Mucosa of rectum (tissue), 2 donors: ENCODE measurements around the gene ZNF503.

Experiments
- H3K27ac ChIP-seq, 2 donors: one replicate each; pipeline ENCODE4 v1.7.0; 2013; ENCODE audit warnings: inconsistent platforms in 2 of 2, low read depth in 2 of 2, low read length in 2 of 2
- H3K27me3 ChIP-seq, 2 donors: one replicate each; pipeline ENCODE4 v1.7.0; 2013; ENCODE audit warnings: low read length in 2 of 2; ENCODE audit not compliant: control insufficient read depth in 2 of 2, insufficient read depth in 2 of 2
- H3K36me3 ChIP-seq, 2 donors: one replicate each; pipeline ENCODE4 v1.7.0; 2013; ENCODE audit warnings: low read length in 2 of 2; ENCODE audit not compliant: control insufficient read depth in 2 of 2, insufficient read depth in 2 of 2
- H3K4me1 ChIP-seq, 2 donors: one replicate each; pipeline ENCODE4 v1.7.0; 2013; ENCODE audit warnings: low read length in 2 of 2, mild to moderate bottlenecking in 1 of 2; ENCODE audit not compliant: control insufficient read depth in 2 of 2, insufficient read depth in 2 of 2
- H3K4me3 ChIP-seq, 2 donors: one replicate each; pipeline ENCODE4 v1.7.0; 2013; ENCODE audit warnings: low read length in 2 of 2
- H3K9ac ChIP-seq, 2 donors: one replicate each; pipeline ENCODE4 v1.7.0; 2013; ENCODE audit warnings: low read length in 2 of 2, low read depth in 1 of 2, mild to moderate bottlenecking in 1 of 2
- H3K9me3 ChIP-seq, 2 donors: one replicate each; pipeline ENCODE4 v1.7.0; 2013; ENCODE audit warnings: low read length in 2 of 2; ENCODE audit not compliant: control insufficient read depth in 2 of 2
- donor health status: healthy.
- donor health status: Normal muscosa, but diverticular disease.

Gene ZNF503

DNA sequence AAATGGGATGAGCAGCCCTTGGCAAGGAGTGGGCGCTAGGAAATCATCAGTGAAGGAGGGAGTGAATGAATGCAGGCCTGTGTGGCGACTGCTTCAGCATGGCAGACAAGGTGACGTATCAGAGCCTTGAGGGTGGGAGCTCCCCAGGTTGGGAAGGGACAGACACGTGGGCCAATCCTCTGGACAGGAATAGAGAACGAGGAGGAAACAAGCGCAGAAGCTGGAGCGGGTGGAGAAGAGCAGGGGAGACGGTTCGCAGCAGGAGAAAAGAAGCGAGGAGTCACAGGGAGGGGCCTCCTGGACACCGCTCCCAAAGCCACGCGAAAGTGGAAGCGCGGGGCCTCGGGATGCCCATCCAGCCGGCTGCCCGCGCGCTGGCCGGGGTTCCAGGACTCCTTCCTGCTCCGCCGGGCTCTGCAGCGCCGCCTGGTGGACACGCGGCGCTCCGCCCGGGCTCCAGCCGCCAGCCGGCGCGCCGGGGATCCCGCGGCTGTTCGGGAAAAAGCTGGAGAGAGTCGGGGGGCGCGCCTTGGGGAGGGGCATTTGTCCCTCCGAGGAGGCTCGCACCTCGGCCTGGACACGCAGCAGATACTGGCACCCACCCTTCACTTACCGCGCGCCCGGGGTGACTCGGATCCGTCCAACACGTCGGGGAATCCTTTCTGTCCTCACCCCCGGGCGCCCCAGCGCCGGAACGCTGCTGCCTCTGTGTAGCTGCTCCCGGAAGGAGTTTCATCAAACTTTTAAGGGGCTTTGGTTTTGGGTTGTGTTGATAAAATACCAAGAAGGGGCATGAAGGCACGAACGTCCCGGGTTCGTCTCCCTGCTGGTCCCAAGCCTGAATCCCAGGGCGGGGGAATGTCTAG, 6.3 kb downstream of the ZNF503 start:
- Histone ChIP-seq H3K4me1 (peaks cover 0 to 5% of the 10 kb centered on the region in 2 donors), H3K27me3 (peaks cover 0 to 5% of the 10 kb centered on the region in 2 donors), H3K9ac (peak overlapping the region in 1 of 2 donors; percentile 77), H3K36me3 (no peaks in the 10 kb centered on the region), H3K9me3 (no peaks in the 10 kb centered on the region), H3K4me3 (peak overlapping the region; percentile 58 to 70), H3K27ac (peak overlapping the region; percentile 65 to 73)

DNA sequence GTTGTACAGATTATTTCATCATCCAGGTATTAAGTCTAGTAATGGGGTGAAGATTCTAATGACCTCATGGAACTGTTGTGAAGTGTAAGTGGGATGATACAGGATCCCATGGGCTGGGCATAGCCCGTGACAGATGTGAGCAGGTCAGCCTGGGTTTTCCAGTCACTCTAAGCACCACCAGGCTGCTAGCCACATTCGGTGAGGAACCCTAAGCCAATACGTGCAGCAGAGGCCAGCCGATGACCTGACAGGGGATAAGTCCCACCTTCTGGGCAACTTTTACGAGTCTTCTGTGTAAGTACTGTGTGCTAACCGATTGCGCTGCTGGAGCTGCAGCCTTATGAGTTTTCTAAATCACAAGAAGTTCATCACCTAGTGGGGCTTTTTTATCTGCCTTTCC, 7.3 kb downstream of the ZNF503 start:
- Histone ChIP-seq H3K27ac (no peak overlapping the region), H3K4me3 (no peak overlapping the region), H3K9ac (no peak overlapping the region), H3K9me3 (no peaks in the 10 kb centered on the region), H3K27me3 (peaks cover 0 to 5% of the 10 kb centered on the region in 2 donors), H3K4me1 (peaks cover 0 to 2% of the 10 kb centered on the region in 2 donors), H3K36me3 (no peaks in the 10 kb centered on the region)

DNA sequence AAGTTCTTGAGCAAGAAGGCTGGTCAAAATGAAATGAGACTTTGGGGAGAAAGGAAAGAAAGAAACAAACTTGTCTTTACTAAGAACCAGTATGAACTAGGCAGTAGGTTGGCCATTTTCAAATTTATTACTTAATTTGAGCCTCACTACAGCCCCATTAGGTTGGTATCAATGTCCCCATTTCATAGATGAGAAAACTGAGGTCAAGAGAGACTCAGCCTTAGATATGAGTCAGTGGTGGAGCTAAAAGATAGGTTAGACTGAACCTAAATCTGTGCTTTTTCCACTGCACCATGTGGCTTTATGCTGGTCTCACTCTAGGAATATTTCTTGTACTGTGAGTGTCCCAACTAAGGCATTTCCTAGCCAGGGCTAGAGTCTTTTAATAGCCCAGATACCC, 8.8 kb downstream of the ZNF503 start:
- Histone ChIP-seq H3K9me3 (no peaks in the 10 kb centered on the region), H3K4me1 (peaks cover 0 to 2% of the 10 kb centered on the region in 2 donors), H3K27ac (no peak overlapping the region), H3K9ac (no peak overlapping the region), H3K36me3 (no peaks in the 10 kb centered on the region), H3K4me3 (no peak overlapping the region), H3K27me3 (peaks cover 0 to 5% of the 10 kb centered on the region in 2 donors)

DNA sequence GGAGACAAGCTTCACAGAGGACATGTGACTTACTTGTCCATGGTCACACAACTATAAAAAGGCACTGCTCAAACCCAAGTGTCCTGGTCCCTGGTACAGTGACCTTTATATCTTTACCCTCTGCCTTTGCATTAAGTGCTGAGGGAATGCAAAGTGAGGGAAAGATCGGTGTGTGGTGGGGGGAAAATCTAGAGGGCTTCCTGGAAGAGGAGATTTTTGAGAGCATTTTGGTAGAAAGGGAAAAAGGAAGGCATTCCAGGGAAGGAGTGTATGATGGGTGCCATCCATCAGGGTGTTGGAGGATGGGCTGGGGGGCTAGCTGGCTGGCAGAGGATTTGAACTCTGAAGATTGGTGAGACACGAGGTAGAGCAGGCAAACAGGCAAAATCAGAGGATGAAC, 9.3 kb downstream of the ZNF503 start:
- Histone ChIP-seq H3K27me3 (peaks cover 0 to 5% of the 10 kb centered on the region in 2 donors), H3K27ac (no peak overlapping the region), H3K9me3 (no peaks in the 10 kb centered on the region), H3K4me3 (no peak overlapping the region), H3K9ac (no peak overlapping the region), H3K36me3 (no peaks in the 10 kb centered on the region), H3K4me1 (peaks cover 0 to 2% of the 10 kb centered on the region in 2 donors)

DNA sequence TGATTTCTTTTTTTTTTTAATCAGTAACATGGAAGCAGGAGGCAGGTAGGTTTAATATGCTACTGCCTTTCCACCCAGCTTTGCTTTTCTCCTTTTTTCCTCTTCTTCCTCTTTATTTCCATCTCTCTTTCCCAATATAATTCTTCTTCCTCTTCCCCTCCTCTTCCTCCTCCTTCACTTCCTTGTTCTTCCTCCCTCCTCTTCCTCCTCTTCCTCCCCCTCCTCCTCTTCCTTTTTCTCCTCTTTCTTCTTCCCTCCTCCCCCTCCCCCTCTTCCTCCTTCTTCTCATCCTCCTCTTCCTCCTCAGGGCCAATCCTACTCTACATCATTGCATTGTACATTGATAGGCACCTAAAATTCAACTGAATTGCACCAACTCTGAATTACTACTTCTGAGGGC, 11.4 kb downstream of the ZNF503 start:
- Histone ChIP-seq H3K36me3 (no peaks in the 10 kb centered on the region), H3K27ac (no peak overlapping the region), H3K4me1 (no peaks in the 10 kb centered on the region), H3K4me3 (no peak overlapping the region), H3K9ac (no peak overlapping the region), H3K27me3 (no peaks in the 10 kb centered on the region), H3K9me3 (peaks cover 0 to 2% of the 10 kb centered on the region in 2 donors)

DNA sequence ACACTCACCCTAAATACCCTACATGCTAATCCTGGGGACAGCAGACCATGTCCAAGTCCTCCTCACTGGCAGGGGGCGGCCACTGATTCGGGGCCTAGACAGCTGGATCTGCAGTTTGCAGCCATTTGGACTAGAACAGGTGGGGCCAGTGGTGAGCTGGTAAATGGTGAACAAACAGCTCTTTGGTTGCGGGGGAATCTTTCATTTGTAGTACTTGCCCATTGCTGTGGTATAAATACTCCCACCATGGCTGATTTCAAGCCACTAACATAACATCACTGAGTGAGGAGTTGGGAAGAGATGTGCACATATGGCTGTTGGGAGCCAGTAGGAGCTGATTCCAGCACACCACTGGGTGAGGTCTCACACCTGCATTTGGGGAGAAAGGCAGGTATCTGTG, 13.5 kb downstream of the ZNF503 start:
- Histone ChIP-seq H3K27me3 (no peaks in the 10 kb centered on the region), H3K4me3 (no peak overlapping the region), H3K27ac (no peak overlapping the region)

DNA sequence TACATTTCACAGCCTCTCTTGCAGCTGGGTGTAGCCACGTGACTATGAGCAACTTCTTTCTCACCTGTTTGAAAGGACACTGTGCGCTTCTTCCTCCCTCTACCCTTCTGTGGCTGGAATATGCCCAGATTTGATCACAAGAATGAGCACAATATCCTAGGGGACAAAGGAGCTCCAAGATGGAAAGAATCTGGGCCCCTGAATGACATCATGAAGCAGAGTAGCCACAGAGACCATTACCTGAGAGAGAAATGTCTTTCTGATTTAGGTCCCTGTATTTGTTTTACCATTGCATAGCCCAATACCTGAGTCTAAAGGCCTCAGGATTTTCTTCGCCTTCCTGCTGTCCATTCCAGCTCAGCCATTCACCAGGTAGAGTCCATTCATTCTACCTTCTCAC, 15.4 kb downstream of the ZNF503 start:
- Histone ChIP-seq H3K36me3 (no peaks in the 10 kb centered on the region), H3K9me3 (peaks cover 0 to 2% of the 10 kb centered on the region in 2 donors), H3K27me3 (no peaks in the 10 kb centered on the region), H3K27ac (no peak overlapping the region), H3K9ac (no peak overlapping the region), H3K4me1 (no peaks in the 10 kb centered on the region), H3K4me3 (no peak overlapping the region)

More for the DNA sequence above, 13.5 kb downstream of the ZNF503 start:
- H3K9ac ChIP-seq, result no peak overlapping the region
- H3K36me3 ChIP-seq, result no peaks in the 10 kb centered on the region
- peaks cover 0 to 2% of the 10 kb centered on the region in 2 donors for H3K9me3 ChIP-seq
- H3K4me1 ChIP-seq, result no peaks in the 10 kb centered on the region

DNA sequence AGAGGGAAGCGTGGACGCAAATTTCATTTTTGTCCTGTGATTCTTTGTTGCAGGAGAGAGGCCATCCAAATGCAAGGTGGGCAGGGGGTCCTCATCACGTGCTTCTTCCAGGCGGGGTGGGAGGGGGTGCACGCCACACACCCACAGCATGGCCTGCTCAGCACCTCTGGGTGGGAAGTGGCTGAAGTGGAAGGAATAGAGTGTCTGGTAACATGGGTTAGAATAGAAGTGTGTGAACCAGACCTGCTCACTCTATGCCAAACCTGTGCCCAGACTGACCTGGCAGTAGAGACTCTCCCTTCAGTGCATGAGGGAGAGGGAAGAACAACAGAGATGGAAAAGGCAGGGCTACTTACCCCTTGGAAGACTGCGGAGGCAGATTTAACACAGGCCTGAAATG, 21.7 kb downstream of the ZNF503 start:
- Histone ChIP-seq H3K9ac (no peak overlapping the region), H3K4me1 (no peaks in the 10 kb centered on the region), H3K27ac (no peak overlapping the region), H3K27me3 (no peaks in the 10 kb centered on the region), H3K9me3 (no peaks in the 10 kb centered on the region), H3K4me3 (no peak overlapping the region), H3K36me3 (no peaks in the 10 kb centered on the region)

DNA sequence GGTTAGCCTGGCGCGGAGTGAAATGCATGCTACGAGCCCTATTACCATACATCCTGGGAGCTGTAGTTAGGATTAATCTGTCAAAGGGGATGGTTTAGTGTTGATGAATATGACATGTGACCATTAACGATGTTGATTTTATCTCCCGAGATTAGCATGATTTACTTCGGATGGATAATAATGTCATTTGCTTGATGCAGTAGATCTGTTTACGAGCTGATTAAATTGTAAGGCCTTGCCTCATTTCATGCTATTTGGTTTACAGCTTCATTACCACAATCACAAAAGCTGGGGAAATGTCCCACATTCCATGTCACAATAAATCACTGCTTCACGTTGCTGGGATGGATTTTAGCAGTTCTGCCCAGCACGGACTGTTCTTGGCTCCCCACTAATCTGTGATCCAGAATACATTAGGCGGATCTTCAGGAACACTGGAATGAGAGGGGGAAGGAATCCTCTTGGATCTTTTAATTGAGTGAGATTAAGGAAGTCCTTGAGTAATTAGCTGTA, 22.3 kb downstream of the ZNF503 start:
- Histone ChIP-seq H3K9me3 (no peaks in the 10 kb centered on the region), H3K36me3 (no peaks in the 10 kb centered on the region), H3K27ac (no peak overlapping the region), H3K9ac (no peak overlapping the region), H3K27me3 (no peaks in the 10 kb centered on the region), H3K4me1 (no peaks in the 10 kb centered on the region), H3K4me3 (no peak overlapping the region)

DNA sequence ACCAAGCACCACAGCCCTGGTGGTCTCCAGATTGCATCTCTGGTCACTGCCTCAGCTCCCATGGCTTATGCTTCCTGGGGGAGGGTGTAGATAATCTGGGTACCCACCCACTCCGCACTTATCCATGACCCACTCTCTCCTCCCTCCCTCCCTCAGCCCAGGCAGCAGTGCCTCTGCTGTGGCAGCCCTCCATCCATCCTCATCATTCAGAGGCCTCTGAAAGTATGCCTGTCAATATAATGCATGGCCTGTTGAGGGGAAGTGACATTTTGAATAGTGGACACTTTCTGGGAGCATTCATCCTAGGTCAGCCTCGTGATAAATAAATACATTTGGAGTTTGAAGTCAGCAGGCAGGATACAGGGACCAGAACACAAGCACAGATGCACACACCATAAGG, 23.2 kb downstream of the ZNF503 start:
- Histone ChIP-seq H3K36me3 (no peaks in the 10 kb centered on the region), H3K9me3 (no peaks in the 10 kb centered on the region), H3K27me3 (no peaks in the 10 kb centered on the region), H3K4me3 (no peak overlapping the region), H3K9ac (no peak overlapping the region), H3K27ac (no peak overlapping the region), H3K4me1 (no peaks in the 10 kb centered on the region)
